ENCODE results near the gene ZWILCH. TPM values are rescaled to one million over a fixed set of nuclear protein-coding genes. Genes with fewer than 3 reads are reported as not detected.
"Not testable (repeated sequence)": the region's sequence is repeated elsewhere in the genome, so short reads cannot be mapped to it uniquely, and the experiment has no call there.

The ZWILCH gene
- total RNA-seq, 2 donors from 2014 or later: 24.6 to 45.0 TPM

DNA sequence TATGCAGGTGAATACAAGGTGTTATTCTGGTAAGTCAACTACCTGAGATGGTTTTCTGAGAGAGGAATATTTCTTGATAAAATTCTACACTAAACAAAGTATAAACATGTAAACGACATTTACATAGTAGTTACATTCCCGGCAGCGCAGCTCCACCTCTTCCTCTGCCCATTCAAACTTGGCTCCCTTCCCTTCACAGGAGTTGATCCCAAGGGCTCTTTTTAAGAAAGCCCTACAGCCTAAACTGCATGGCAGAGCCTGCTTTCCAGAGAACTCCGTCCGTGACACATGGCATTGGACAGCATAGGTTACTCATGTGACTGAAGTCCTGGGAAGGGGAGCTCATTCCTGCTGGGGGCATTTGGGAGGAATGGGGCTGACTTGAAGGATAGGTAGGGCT lies 82.6 kb downstream of the ZWILCH start:
- H3K4me1 Mint-ChIP-seq (ENCODE audit: low read depth in 2 of 2): no peaks in the 10 kb centered on the region
- ATAC-seq: no peak
- H3K36me3 Mint-ChIP-seq: no peaks in the 10 kb centered on the region
- H3K27me3 Mint-ChIP-seq: peaks cover 9 to 17% of the 10 kb centered on the region in 2 donors
- no peak for DNase-seq (ENCODE audit: low spot score)
- H3K27ac Mint-ChIP-seq: no peak overlapping the region
- H3K4me3 Mint-ChIP-seq: no peak overlapping the region
- H3K9me3 Mint-ChIP-seq: no peaks in the 10 kb centered on the region

DNA sequence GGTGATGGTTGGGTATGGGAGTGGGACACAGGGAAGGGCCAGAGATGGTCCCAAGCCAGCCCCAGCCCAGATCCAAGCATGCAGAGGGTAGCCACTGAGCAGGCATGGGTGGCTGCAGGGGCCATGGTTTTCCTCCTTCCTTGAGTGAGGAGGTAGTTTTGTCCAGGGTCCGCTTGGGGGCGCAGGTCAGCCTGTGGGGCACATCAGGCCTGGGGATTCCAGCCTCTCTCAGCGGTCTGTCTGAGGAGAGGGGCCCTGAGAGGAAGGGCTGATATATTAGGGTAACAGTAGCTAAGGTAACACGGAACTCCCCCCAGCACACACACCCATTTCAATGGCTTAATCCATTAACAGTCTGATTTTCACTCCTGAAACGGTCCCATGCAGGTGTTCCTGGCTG lies 83.4 kb downstream of the ZWILCH start:
- peaks cover 14 to 22% of the 10 kb centered on the region in 2 donors for H3K27me3 Mint-ChIP-seq
- no peaks in the 10 kb centered on the region for H3K9me3 Mint-ChIP-seq
- ATAC-seq (no peak), DNase-seq (ENCODE audit: low spot score) (no peak)
- H3K4me1 Mint-ChIP-seq (ENCODE audit: low read depth in 2 of 2): no peaks in the 10 kb centered on the region
- H3K36me3 Mint-ChIP-seq: no peaks in the 10 kb centered on the region
- no peak overlapping the region for H3K27ac Mint-ChIP-seq
- no peak overlapping the region for H3K4me3 Mint-ChIP-seq

DNA sequence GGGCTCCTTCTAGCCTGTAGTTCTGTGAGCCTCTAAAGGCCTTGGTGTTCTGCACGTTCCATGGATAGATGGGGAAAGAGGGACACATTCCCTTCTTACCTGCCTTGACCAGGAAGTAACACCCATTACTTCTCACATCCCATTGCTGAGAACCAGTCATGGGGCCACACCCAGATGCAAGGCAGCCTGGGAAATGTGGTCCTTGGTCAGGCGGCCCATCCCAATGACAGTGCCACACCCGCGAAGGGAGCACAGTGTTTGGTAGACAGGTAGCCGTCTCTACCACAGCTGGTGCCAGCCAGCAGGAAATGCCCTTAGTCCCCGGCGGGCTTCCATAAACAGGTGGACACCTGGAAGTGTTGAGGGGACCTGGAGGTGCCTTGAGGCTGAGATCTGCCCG lies 83.8 kb downstream of the ZWILCH start:
- DNase-seq (ENCODE audit: low spot score): no peak
- no peaks in the 10 kb centered on the region for H3K4me1 Mint-ChIP-seq (ENCODE audit: low read depth in 2 of 2)
- no peaks in the 10 kb centered on the region for H3K9me3 Mint-ChIP-seq
- peaks cover 14 to 22% of the 10 kb centered on the region in 2 donors for H3K27me3 Mint-ChIP-seq
- no peak overlapping the region for H3K4me3 Mint-ChIP-seq
- no peaks in the 10 kb centered on the region for H3K36me3 Mint-ChIP-seq
- H3K27ac Mint-ChIP-seq: no peak overlapping the region
- no peak for ATAC-seq

DNA sequence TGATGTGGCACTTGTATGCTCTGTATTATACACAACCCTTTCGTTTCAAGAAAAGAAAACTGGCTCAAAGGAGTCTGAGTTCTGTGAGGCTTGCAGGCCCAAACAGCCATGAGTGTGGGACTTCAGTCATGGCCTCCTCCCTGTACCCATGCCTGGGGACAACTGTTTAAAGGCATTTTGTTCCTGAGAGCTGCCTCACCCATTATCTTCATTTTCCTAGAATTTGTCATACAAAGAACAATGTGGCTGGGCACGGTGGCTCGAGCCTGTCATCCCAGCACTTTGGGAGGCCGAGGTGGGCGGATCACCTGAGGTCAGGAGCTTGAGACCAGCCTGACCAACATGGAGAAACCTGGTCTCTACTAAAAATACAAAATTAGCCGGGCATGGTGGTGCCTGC lies 84.3 kb downstream of the ZWILCH start:
- H3K36me3 Mint-ChIP-seq; H3K27ac Mint-ChIP-seq; ATAC-seq; DNase-seq (ENCODE audit: low spot score); H3K9me3 Mint-ChIP-seq; H3K4me1 Mint-ChIP-seq (ENCODE audit: low read depth in 2 of 2); H3K4me3 Mint-ChIP-seq: not testable (repeated sequence)
- H3K27me3 Mint-ChIP-seq: peaks cover 14 to 22% of the 10 kb centered on the region in 2 donors

DNA sequence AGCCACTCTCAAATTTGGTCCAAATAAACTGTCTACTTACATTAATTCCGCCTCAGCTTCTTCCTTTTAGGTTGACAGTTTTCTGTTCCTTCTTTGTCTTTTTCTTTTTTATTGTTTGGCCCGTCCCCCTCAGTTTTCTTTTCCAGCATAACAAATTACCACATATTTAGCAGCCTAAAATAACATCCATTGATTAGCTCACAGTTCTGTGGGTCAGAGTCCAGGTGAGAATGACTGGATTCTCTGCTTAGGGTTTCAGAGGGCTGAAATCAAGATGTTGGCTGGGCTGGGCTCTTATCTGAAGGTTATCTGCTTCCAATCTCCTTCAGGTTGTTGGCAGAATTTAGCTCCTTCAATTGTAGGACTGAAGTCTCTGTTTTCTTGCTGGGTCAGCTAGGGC lies 85.3 kb downstream of the ZWILCH start:
- no peaks in the 10 kb centered on the region for H3K4me1 Mint-ChIP-seq (ENCODE audit: low read depth in 2 of 2)
- H3K27ac Mint-ChIP-seq: no peak overlapping the region
- H3K27me3 Mint-ChIP-seq: peaks cover 14 to 30% of the 10 kb centered on the region in 2 donors
- DNase-seq (ENCODE audit: low spot score) (no peak), ATAC-seq (no peak)
- no peaks in the 10 kb centered on the region for H3K9me3 Mint-ChIP-seq
- no peaks in the 10 kb centered on the region for H3K36me3 Mint-ChIP-seq
- H3K4me3 Mint-ChIP-seq: no peak overlapping the region

DNA sequence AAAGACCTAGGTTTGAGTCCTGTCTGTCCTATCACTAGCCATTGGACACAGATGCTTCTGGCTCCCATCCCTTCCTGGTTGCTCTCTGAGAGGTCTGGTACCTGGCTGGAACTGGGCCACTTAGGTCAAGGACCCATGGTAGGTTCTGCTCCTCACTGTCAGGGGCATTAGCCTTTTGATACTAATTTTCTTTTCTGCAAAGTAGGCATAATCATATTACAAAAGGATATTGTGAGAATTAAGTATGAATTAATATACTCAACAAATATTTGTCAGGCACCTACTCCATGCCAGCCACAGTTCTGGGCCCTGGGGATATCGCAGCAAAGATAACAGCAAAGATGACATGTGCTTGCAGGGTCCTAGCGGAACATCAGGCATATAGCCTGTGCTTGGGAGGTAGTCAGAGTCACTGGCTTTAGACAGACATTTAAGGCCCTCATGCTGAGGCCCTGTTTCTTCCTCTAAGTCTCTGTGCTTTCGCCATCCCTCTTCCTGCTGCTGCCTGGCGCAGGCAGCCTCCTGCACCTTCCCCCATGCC lies 86.3 kb downstream of the ZWILCH start:
- Mint-ChIP-seq H3K9me3 (no peaks in the 10 kb centered on the region), H3K36me3 (no peaks in the 10 kb centered on the region), H3K4me3 (no peak overlapping the region), H3K27me3 (peaks cover 12 to 30% of the 10 kb centered on the region in 2 donors), H3K4me1 (ENCODE audit: low read depth in 2 of 2) (no peaks in the 10 kb centered on the region), H3K27ac (no peak overlapping the region)
- DNase-seq (ENCODE audit: low spot score) (no peak), ATAC-seq (no peak)

DNA sequence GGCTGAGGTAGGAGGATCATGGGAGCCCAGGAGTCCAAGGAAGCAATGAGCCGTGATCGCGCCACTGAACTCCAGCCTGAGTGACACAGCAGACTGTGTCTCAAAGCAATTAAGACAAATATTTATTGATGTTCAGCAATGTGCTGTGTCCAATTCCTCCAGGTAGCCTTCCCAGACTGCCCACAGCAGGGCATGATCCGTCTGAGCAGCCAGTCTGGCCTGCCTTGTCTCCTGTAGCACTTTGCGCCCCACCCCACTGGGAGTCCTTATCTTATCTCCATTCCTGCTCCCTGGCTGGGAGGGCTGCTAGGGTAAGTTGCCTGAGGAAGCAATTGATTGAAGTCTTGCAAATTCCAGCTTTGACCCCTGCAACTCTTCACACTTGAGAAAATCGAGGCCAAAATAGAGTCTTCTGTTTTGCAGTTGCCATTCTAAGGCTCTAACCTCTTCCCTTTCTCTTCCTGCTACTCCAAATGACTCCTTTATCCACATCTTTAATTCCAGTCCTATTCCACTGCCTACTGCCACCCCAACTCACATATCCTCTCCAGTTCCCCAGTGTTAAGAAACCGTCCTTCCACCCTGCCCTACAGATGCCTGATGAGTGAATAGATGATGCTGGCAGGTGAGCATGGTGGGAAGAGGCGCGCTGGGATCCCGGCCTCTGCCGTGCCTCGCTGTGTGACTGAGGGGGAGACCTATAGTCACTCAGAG lies 87.5 kb downstream of the ZWILCH start:
- Mint-ChIP-seq H3K4me1 (ENCODE audit: low read depth in 2 of 2) (no peaks in the 10 kb centered on the region), H3K27me3 (peaks cover 12 to 30% of the 10 kb centered on the region in 2 donors), H3K9me3 (no peaks in the 10 kb centered on the region), H3K4me3 (no peak overlapping the region), H3K36me3 (no peaks in the 10 kb centered on the region), H3K27ac (no peak overlapping the region)
- DNase-seq (ENCODE audit: low spot score): no peak
- no peak for ATAC-seq

DNA sequence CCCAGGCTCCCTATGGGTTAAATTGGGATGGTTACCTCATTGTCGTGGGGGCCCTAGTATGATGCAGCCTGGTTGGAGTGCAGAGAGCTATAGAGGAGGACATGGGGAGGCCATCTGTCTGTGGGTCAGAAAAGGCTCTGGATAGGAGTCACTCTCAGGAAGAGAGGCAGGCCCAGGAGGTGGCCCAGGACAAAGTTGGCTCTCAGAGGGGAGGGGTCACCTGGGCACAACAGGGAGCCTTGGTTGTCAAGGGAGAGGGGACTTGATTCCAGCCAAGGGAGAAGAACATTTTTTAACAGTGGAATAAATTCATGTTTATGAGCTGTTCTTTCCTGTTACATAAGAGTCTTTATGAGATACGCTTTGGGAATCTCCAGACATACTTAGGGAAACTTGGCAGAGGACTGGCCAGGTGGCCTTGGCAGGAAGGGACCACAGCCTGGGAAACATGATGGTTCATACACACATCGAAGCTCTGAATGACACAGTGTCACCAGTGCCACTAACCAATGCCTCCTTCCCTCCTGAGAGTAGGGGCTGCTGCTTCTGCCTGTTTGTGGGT lies 88.2 kb downstream of the ZWILCH start:
- DNase-seq (ENCODE audit: low spot score): no peak
- Mint-ChIP-seq H3K4me3 (no peak overlapping the region), H3K27ac (no peak overlapping the region), H3K4me1 (ENCODE audit: low read depth in 2 of 2) (no peaks in the 10 kb centered on the region), H3K9me3 (no peaks in the 10 kb centered on the region), H3K36me3 (no peaks in the 10 kb centered on the region), H3K27me3 (peaks cover 14 to 24% of the 10 kb centered on the region in 2 donors)
- ATAC-seq: no peak

DNA sequence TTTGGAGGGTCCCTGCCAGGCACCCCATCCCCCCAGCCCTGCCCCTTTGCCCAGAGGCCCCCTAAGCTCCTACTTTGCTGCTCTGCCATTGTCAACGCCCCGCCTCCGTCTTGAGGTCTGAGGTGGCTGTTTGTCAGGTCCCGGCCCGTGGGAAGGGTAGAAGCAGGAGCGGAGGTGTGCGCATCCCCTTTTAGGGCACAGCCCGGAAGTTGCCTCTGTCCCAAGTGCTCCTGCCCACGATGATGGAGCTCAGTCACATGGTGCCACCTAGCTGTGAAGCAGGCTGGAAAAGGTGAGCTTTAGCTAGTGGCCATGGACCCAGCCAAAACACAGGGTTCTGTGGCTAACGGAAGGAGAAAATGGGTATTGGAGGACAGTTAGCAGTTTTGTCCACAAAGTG lies 89.2 kb downstream of the ZWILCH start:
- Mint-ChIP-seq H3K4me1 (ENCODE audit: low read depth in 2 of 2) (no peaks in the 10 kb centered on the region), H3K27ac (no peak overlapping the region), H3K27me3 (peaks cover 15 to 23% of the 10 kb centered on the region in 2 donors), H3K36me3 (no peaks in the 10 kb centered on the region), H3K4me3 (no peak overlapping the region), H3K9me3 (no peaks in the 10 kb centered on the region)
- ATAC-seq (peak in 1 of 2 donors; percentile 29), DNase-seq (ENCODE audit: low spot score) (no peak)

DNA sequence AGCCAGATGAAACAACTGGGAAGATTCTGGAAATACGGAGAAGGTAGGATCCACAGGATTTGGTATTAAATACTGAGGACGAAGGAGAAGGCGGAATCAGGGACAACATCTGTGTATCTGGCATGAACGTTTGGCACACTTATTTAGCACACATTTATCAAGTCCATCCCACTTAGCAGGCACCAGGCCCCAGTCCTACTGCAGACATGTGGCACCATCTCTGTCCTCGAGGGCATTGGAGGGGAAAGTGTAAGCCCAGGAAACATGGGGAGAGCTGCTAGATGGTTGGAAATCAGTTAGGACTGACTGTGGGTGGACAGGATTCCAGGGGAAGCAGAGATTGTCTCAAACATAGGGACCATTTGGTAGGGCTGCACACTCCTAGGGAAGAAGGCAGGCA lies 89.7 kb downstream of the ZWILCH start:
- Mint-ChIP-seq H3K4me3 (no peak overlapping the region), H3K4me1 (ENCODE audit: low read depth in 2 of 2) (no peaks in the 10 kb centered on the region), H3K36me3 (no peaks in the 10 kb centered on the region), H3K27me3 (peaks cover 15 to 23% of the 10 kb centered on the region in 2 donors), H3K27ac (no peak overlapping the region), H3K9me3 (no peaks in the 10 kb centered on the region)
- DNase-seq (ENCODE audit: low spot score) (no peak), ATAC-seq (no peak)

DNA sequence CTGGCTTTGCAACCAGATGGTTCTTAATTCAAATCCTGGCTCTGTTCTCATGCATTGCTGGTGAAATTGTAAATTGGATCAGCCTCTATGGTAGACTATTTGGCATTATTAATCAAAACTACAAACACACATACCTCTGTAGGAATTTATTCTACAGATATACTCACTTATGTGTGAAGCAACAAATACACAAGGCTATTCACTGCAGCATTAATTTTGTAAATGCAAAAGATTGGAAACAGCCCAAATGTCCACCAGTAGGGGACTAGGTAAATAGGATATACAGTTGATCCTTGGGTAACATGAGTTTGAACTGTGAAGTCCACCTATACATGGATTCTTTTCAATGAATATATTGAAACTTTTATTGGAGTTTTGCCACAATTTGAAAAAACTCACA lies 90.2 kb downstream of the ZWILCH start:
- Mint-ChIP-seq H3K9me3 (no peaks in the 10 kb centered on the region), H3K27ac (no peak overlapping the region), H3K4me3 (no peak overlapping the region), H3K4me1 (ENCODE audit: low read depth in 2 of 2) (no peaks in the 10 kb centered on the region), H3K36me3 (no peaks in the 10 kb centered on the region), H3K27me3 (peaks cover 14 to 22% of the 10 kb centered on the region in 2 donors)
- ATAC-seq: no peak
- DNase-seq (ENCODE audit: low spot score): no peak

DNA sequence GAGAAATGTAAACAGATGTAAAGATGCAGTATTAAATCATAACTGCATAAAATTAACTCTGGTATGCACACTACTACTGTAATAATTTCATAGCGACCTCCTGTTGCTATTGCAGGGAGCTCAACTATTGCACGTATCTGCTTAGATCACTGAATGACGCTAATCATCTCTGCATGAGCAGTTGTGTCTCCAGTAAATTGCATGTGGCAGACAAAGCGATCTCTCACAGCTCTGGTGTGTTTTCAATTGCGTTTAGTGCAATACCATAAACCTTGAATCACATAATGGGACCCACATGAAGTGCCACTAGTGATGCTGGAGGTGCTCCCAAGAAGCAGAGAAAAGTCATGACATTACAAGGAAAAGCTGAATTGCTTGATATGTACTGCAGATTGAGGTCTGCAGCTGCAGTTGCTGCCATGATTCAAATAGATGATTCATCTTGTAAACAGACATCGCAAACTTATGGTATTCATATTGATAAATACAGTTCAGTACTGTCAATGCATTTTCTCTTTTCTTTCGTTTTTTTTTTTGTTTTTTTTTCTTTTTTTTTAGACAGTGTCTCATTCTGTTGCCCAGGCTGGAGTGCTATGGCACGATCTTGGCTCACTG lies 90.9 kb downstream of the ZWILCH start:
- no peaks in the 10 kb centered on the region for H3K4me1 Mint-ChIP-seq (ENCODE audit: low read depth in 2 of 2)
- H3K36me3 Mint-ChIP-seq: no peaks in the 10 kb centered on the region
- ATAC-seq: no peak
- peaks cover 11 to 15% of the 10 kb centered on the region in 2 donors for H3K27me3 Mint-ChIP-seq
- H3K9me3 Mint-ChIP-seq: no peaks in the 10 kb centered on the region
- no peak overlapping the region for H3K4me3 Mint-ChIP-seq
- no peak overlapping the region for H3K27ac Mint-ChIP-seq
- no peak for DNase-seq (ENCODE audit: low spot score)

DNA sequence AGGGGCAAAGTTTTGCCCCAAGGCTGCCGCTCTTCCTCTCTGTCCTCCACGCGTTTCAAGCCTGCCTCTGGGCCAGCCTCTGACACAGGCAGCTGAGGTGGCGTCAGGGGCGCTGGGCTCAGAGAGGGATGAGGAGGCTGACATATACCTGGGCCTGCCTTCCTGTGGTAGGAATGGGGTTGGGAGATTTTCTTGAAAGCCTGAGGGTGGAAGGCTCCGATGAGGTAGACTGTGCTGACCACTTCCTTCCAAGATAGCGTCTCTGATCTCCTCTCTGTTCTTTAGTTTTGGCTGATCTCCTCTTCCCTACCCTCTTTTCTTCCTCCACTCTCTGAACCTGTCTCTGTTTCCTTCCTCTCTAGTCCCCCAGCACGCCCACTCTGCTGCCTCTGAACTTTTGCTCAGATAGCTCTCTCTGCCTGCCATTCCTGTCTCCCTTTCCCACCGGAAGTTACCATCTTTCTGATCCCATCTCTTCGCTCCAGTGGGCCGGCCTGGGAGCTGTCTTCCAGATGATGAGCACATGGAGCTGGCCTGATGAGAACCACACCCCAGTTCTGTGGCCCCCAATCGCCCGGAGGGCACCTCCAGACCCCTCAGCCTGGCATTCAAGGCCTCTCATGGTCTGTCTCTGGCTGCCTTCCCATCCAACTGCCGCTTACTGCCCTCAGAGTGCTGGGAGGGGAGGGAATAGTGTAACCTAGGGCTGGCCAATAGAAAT lies 93.1 kb downstream of the ZWILCH start:
- no peaks in the 10 kb centered on the region for H3K9me3 Mint-ChIP-seq
- H3K36me3 Mint-ChIP-seq: no peaks in the 10 kb centered on the region
- DNase-seq (ENCODE audit: low spot score) (no peak), ATAC-seq (no peak)
- H3K4me1 Mint-ChIP-seq (ENCODE audit: low read depth in 2 of 2): no peaks in the 10 kb centered on the region
- H3K27me3 Mint-ChIP-seq: peaks cover 6 to 8% of the 10 kb centered on the region in 2 donors
- no peak overlapping the region for H3K27ac Mint-ChIP-seq
- H3K4me3 Mint-ChIP-seq: no peak overlapping the region
